ENCODE data around the gene SPAG16. TPM values are rescaled to one million over a fixed set of nuclear protein-coding genes. Genes with fewer than 3 reads are reported as not detected.
"Not testable (repeated sequence)": the region's sequence is repeated elsewhere in the genome, so short reads cannot be mapped to it uniquely, and the experiment has no call there.

SPAG16 gene
- total RNA-seq, 1 experiment from 2014 or later = 27.3 TPM

DNA sequence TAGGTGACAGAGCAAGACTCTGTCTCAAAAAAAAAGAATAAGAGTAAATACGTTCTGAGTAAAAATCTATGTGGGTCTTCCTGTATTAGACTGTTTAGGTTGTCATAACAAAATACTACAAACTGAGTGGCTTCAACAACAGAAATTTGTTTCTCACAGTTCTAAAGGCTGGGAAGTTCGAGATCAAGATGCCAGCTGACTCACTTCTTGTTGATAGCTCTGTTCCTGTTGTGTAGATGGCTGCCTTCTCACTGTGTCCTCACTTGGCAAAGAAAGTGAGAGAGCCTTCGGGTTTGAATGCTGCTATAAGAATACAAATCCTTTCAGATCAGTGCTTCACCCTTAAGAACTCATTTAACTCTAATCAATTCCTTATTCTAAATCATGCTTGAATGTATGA, 696.6 kb downstream of the SPAG16 start:
- DNase-seq (ENCODE audit: extremely low read depth, low read depth) = no peak

DNA sequence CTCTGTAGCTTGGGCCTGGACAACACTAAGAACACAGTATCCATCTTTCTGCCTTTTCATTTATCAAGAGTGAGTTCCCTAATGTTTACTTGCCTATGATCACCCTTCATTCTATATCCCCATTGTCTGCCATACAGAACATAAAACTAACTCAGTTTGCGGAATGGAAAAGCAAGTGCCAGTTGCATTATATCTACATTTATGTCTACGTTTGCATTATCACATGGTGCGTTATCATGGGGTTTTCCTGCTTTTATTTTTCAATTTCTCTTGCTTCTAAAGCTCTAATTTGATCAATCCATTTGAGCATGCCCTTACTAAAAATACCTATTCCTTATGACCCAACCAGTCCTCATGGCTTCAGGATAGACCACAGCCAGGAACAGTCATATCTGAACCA, 704.9 kb downstream of the SPAG16 start:
- DNase-seq (ENCODE audit: extremely low read depth, low read depth) = no peak

DNA sequence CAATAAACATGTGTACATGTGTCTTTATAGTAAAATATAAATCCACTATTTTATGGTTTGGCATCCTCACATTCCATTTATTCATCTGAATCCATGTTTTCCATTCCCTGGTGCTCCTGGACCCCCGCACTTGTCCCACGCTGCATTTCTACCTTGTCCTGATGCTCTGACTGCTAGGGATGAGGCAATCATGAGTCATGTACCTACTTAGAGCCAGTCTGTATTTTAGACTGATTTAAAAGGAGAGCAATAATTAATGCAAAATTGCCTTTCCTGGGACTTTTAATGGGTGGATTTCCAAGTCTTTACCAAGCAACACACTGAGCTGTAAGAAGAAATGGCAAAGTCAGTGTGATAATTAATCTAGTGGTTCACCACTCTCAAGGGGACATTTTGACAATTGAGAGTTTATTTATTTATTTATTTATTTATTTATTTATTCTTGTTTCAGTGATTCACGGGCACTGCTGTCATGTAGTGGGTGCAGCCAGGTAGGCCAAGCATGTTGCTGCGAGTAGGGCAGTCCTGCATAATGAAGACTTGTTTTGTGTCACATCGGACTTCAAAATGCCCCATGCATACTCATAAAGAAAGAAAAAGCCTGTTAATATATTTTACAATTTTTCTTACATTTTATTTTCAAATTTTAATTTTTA, 707.3 kb downstream of the SPAG16 start:
- no peak for DNase-seq (ENCODE audit: extremely low read depth, low read depth)

DNA sequence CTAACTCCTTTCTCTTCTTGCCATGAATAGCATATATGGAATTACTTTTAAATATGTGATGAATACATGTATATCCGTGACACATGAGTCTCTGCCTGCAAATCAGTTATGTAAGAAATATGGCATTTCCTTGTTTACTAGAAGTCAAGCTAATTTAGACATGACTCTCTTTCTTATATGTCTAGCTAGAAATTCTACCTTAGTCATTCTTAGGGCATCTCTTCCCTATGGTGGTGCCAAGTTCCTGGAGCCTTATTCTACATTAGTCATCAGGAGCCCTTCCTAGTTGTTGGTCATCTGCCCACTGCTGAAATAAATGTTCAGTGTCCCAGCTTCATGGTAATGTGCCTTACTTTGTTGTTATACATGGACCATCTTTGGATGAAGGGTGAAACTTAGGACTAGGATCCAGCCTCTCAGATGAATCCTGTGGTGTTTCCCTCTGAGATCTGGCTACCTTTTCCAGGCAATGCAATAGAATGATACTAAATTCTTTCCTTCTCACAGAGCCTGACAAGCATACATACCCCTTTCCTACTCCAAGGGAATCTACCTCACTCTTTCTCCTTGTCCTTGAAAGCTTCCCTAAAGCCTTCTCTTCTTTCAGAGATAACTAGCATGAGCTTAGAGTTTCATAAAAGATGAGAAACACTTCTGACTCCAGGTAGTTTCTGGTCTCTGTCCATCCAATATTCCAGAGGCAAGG, 711.3 kb downstream of the SPAG16 start:
- DNase-seq (ENCODE audit: extremely low read depth, low read depth) = peak; percentile 59

DNA sequence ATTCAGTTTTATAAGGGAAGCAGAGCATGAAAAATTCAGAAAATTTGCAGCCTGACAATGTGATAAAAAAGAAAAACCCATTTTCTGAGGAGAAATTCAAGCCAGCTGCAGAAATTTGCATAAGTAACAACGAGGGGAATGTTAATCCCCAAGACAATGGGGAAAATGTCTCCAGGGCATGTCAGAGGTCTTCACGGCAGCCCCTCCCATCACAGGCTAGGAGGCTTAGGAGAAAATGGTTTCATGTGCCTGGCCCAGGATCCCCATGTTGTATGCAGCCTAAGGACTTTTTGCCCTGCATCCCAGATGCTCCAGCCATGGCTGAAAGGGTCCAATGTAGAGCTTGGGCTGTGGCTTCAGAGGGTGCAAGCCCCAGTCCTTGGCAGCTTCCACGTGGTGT, 714.7 kb downstream of the SPAG16 start:
- not testable (repeated sequence) for DNase-seq (ENCODE audit: extremely low read depth, low read depth)

DNA sequence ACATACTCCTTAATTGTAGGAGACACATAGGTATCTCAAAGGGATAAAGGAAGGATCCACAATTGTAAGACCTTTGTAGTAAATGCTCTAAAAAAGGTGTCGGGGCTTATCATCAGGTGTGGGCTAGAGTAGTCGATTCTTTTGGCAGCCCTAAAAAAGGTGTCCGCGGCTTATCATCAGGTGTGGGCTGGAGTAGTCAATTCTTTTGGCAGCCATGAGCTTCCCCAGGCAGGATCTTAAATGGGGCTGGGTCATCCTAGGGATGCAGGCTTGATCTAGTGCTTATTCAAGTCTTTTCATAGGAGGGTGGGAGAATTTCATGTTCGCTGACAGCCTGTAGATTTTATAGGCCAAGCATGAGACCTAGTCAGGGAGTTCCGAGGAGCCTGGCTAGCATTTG, 720.2 kb downstream of the SPAG16 start:
- DNase-seq (ENCODE audit: extremely low read depth, low read depth) = no peak

DNA sequence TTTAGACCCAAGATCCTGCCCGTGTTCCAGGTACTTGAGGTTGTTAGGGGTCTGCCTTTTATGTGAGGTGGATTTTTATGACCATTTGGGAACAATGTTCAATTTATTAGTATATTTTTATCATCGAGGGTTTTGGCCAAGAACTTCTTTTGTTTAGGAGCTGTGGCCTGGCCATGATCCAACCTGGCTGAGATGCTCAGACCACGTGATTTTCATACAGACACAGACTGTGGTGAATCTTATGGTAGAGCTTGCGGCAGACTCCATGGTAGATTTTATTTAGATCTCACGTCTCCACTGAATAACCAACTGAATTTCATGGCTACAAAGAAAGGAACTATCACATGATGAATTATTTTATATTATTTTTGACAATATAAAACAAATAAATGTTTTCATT, 721.1 kb downstream of the SPAG16 start:
- no peak for DNase-seq (ENCODE audit: extremely low read depth, low read depth)

DNA sequence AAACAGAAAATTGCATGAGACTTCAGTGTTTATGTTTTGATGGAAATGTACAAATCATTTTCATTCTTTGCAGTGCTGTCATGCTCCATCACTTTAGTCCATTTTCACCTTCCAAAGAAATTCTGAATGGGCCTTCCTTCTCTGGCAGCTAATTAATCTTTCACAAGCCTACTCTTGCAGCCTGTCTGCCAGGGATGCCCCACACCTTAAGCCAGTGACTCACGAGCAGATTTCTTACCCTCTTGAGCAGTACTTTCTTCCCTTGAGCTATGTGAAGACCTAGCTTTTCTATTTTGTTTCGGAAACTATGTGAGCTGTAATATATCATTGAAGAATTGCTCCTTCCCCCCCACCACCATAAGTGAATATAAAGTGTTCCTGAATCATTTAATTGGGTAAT, 722.3 kb downstream of the SPAG16 start:
- no peak for DNase-seq (ENCODE audit: extremely low read depth, low read depth)

DNA sequence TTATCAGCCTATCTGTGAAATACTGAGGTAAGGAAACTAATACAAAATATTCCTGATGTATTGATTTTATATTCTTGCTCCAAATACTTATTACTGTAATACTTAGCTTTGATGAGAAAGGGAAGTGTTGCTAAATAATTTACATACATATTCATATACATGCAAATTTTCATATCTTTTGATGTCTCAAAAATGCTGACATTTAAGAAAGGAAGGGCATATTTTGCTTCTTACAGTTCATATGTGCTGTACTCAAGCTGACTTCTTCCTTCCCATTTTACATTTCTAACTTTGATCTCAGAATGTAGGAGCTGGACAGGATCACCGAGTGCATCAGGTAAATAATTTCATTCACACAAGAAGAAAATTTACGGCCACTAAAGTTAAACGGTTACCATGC, 727.4 kb downstream of the SPAG16 start:
- DNase-seq (ENCODE audit: extremely low read depth, low read depth) = no peak

DNA sequence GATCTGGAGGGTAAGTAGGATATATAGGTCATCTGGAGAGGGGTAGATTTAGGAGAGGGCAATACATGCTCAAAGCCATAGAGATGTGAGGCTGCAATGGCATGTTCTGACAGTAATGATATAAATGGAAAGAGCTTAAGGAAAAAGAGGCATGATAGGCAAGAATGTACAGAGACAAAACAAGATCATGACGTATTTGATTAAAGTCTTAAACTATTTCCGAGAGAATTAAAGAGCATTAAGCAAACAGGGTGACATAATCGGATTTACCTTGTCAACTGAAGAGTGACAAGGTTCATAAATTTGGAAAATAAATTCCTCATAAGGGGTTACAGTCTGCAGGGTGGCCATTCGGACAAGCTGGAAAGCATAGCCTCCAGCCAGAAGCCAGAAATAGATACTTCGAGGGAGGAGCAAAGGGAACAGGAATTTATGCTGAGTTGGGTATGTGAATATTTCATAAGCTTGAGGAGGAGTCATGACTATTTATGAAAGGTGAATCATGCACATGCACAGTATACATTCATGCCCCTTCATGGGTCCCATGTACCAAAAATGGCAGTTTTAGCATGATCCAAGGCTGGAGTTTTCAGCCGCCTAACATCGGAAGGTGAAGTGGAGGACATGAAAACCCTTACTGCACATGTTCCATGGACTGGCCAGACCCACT, 730.4 kb downstream of the SPAG16 start:
- no peak for DNase-seq (ENCODE audit: extremely low read depth, low read depth)

DNA sequence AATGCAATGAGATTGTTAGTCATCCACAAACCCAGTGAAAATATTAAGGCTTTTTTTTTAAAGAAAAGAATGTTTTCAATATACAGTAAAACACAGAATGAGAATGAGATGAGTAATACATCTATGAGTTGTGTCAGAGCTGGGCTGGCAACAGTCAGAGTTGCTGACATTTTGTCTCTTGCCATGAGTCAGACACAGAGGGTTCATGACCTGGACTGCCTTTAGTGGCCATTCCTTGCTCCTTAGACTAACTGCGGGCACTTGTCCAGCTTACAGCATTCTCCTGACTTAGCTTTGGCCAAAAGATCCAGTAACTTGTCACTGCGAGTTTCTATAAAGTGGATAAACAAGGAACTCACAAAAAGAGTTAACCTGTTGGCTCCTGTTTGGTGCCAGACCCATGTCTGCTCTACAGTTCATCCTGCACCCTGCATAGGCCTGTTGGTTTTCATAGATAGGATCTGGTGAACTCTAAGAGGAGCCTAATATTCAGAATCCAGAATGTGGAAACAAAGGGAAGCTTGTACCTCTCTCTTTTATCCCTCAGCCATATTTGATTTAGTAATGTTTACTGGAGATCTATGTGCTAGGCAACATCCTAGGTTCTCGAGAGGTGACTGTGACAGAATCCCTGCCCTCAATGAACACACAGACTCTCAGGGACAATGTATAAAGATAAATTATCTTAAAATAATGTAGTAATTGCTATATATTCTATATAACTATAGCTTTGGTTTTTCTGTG, 735.1 kb downstream of the SPAG16 start:
- DNase-seq (ENCODE audit: extremely low read depth, low read depth) = peak; percentile 53

DNA sequence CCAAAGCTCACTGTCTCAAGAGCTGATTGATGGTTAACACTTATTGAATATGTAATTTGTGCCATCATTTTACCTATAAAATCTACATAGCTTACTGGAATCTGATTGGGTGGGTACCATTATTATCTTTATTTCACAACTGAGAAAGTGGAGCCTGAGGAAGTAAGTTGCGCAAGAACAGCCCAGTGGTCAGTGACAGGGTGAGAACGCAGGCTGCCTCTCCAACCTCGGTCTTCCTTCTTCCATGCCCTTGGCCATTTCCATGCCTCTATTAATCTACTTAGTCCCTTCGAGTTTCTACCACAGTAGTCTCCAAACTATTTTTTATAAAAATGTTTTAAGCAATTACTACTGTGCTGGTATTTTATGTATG, 735.7 kb downstream of the SPAG16 start:
- DNase-seq (ENCODE audit: extremely low read depth, low read depth) = no peak

DNA sequence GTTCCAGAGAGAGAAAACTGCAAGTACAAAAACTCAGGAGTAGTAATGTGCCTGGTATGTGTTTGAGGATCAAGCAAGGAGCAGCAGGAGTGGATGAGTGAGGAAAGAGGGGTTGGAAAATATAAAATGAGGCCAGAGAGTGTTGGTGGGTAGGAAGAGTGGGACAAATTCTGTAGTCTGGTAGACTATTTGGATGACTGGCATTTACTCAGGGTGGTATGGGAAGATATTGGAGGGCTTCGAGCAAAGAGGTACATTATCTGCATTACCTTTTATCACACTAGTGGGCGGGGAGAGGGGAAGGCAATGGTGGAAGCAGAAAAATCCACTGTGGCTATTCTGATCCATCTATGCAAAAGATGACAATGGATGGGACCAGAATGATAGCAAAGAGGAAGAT, 744.9 kb downstream of the SPAG16 start:
- DNase-seq (ENCODE audit: extremely low read depth, low read depth) = no peak

DNA sequence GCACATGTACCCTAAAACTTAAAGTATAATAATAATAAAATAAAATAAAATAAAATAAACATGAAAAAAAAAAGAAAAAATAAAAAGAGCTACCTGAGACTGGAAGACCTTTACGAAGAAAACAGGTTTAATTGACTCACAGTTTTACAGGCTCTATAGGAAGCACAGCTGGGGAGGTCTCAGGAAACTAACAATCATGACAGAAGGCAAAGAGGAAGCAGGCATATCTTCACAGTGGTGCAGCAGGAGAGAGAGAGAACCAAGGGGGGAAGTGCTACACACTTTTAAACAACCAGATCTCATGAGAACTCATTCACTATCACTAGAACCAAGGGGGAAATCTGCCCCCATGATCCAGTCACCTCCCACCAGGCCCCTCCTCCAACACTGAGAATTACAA, 747.3 kb downstream of the SPAG16 start:
- no peak for DNase-seq (ENCODE audit: extremely low read depth, low read depth)

DNA sequence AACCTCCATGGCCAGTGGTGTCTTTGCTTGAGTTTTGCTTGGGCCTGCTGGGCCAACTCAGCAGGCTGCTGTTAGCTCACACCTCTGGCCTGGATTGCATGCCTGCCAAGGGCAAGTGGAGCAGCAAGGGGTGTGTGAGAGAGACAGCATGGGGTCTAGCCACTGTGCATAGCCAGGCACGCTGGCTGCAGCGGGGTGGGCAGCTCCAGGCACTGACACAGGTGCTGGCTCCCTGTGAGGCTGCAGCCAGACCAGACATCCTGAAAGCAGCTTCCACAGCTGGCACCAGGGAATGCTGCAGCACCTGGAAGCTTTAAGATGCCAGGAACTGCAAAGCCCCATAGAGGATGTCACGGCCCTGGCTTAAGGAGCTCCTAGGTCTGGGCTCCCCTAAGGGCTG, 750.2 kb downstream of the SPAG16 start:
- no peak for DNase-seq (ENCODE audit: extremely low read depth, low read depth)

DNA sequence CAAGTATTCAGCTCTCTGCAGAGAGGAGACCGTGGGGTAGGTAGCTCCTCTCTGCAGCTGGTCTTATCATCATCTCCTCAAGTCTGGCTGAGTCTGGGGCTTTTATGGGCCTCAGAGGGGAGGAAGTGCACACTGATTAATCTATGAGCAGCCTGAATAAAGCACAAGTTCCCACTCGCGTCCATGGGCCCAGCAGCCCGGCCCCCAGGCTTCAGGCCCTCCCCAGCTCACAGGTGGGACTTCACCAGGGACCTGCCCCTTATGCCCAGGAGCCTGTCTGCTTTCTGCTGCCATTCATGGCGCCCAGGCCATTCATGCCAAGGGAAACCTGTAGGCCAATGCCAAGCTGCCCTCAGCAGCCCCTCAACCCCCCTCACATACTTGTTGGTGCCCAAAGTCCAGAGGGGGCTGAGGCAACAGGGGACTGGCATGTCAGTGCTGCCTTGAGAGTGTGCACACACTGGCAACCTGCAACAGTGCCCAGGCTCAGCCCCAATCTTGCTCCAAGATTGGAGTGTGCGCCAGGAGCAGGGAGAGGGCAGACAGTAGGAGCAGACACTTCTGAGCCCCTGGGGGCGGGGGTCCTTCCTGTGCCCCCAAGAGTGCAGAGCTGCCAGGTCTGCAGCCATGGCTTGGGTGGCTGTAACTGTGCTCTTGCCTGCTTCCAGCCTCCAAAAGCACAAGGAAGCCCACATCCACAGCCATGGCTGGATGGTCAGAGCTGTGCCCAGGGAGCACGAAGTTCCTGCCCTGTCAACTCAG, 751.0 kb downstream of the SPAG16 start:
- no peak for DNase-seq (ENCODE audit: extremely low read depth, low read depth)

DNA sequence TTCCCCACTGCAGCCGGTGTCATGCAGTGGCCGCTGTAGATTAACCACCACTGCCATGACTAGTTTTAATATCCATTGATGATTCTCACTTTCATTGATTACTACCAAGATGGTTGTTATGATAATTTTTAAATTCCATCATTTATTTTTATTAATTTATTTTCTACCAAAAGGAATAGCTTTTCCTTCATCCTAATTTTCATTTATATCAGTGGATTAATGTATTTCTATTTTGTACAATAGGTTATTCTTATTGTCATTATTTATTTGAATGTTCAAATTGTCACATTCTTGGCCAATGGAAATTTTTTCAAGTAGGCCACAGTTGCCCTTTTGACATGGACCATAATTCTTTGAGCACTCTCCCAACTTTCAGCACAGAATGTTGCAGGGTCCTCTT, 751.7 kb downstream of the SPAG16 start:
- DNase-seq (ENCODE audit: extremely low read depth, low read depth) = no peak

DNA sequence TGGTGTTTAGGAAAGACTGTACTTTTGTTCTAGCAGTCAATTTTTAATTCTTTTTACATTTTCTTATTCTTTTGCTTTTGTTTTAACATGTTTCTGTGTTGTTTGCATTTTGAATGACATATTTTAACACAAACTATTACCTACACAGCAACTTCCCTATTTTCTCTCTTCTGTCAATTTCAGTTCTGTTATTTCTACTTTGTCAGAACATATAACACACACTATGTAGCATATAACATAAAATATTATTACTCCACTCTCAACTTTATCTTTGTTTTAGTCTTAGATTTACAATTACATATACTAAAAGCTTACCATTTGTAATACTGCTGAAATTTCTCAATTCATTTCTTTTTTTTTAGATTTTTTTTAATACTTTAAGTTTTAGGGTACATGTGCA, 753.9 kb downstream of the SPAG16 start:
- no peak for DNase-seq (ENCODE audit: extremely low read depth, low read depth)

DNA sequence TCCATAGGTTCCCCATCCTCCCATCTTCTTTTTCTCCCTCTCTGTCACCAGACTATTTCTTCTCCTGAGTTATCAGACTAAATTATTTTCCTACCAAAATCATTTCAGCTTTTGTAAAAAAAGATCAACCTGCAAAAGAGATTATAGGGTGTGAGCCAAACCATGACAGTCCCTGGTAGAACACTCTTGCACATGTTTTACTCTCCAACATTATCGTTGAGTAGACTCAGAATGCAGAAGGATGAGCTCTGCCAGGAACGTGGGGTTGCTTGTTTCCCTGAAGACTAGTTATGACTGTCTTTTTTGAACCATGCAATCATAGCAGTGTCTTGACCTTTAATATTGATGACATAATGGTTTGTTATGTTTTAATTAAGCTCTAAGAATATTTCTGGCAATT, 766.5 kb downstream of the SPAG16 start:
- DNase-seq (ENCODE audit: extremely low read depth, low read depth) = no peak

DNA sequence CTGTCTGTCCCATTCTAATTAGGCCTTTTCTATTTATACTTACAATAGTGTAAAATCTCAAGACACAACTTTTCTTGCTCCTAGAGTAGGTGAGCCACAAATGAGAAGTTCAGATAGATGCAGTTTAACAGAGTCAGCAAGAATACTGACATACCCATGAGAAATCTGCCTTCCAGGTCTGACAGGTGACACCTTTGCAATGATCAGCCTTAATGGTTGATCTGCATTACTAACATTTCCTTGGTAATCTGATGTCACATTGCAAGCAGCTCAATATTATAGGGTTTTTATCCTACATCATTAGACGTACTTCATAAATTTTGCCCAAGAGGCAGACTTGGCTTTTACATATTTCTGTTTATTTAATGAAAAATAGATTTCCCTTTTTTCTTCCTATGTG, 767.3 kb downstream of the SPAG16 start:
- no peak for DNase-seq (ENCODE audit: extremely low read depth, low read depth)

DNA sequence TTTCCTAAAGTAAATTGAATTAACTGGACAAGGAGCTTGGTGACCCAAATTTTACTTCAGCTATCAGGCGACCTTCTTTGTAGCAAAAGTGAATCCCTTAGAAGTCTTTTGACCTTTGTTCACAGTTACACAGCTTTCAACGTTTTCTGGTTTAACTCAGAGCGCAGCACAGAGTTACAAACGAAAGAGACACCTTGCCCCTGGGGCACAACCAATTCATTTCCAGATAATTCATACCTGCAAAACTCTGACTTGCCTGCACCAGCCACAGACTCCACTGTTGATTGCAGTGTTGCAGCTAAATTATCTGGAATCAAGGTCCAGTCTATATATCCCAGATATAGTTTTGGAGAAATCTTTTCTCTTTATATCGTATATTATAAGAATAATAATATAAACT, 768.0 kb downstream of the SPAG16 start:
- DNase-seq (ENCODE audit: extremely low read depth, low read depth) = no peak

Data from NCI-H460 (cell line).